Ovary (tissue), 3 donors: Measurements from ENCODE around the gene PKD1L1.

Experiments
- CTCF ChIP-seq, 3 donors: fragments of 450-650 bp in 2 of 3; fragments of 200-600 bp in 1 of 3; IDR thresholded peaks; one replicate each; pipeline versions ENCODE4 v1.5.1 to v1.8.0; 2016 to 2022; ENCODE audit warnings: antibody characterized with exemption in 3 of 3, mild to moderate bottlenecking in 1 of 3
- EP300 ChIP-seq: sonication (generic); formaldehyde crosslinking; IDR thresholded peaks from one replicate; pipeline ENCODE4 v1.6.1; 2017; ENCODE audit warnings: antibody characterized with exemption
- POLR2A ChIP-seq: fragments of 450-650 bp; IDR thresholded peaks from one replicate; pipeline ENCODE4 v1.6.1; 2017; ENCODE audit warnings: antibody characterized with exemption, mild to moderate bottlenecking, moderate library complexity
- donor health status: DM: no; HTN: no; CAD: no.

GRCh38 chr7:47738563-47739166, 209.6 kb downstream of the PKD1L1 start:
- TF ChIP-seq CTCF (IDR thresholded peaks at IDR 0.05) (no peak), POLR2A (no peak), EP300 (no peak)
